ENCODE results near the gene RPL3. TPM values are rescaled to one million over a fixed set of nuclear protein-coding genes. Genes with fewer than 3 reads are reported as not detected.

Gene RPL3
- polyA plus RNA-seq, 1 donor from 2014 or later = 1,527 TPM

- H3K27ac ChIP-seq (ENCODE audit: low read length) = no peak overlapping the region
- no peak overlapping the region for H3K9ac ChIP-seq (ENCODE audit: low read length)
- no peak overlapping the region for H3K4me3 ChIP-seq (ENCODE audit: low read length)
- no peaks in the 10 kb centered on the region for H3K9me3 ChIP-seq (ENCODE audit: low read length)
- H3K79me2 ChIP-seq (replicated peaks; ENCODE audit: insufficient read depth, low read length) = no peaks in the 10 kb centered on the region
- no peaks in the 10 kb centered on the region for H3F3A ChIP-seq (ENCODE audit: insufficient read depth, low read length, poor library complexity, severe bottlenecking)
- no peaks in the 10 kb centered on the region for H3K9me2 ChIP-seq (ENCODE audit: insufficient read depth, low read length)
- H3K27me3 ChIP-seq (ENCODE audit: insufficient read depth, low read depth, low read length) = no peaks in the 10 kb centered on the region
- H2AFZ ChIP-seq (ENCODE audit: low read depth, low read length) = no peak overlapping the region
- no peak for TF ChIP-seq TAF1 (IDR thresholded peaks at IDR 0.05; ENCODE audit: low read depth)
- TF ChIP-seq CTCF (IDR thresholded peaks at IDR 0.05; ENCODE audit: poor library complexity, severe bottlenecking) = no peak
- no peak for TF ChIP-seq POLR2AphosphoS5 (IDR thresholded peaks at IDR 0.05)
- H3K36me3 ChIP-seq (ENCODE audit: insufficient read depth, low read length) = no peaks in the 10 kb centered on the region
- no peaks in the 10 kb centered on the region for H4K20me1 ChIP-seq (ENCODE audit: insufficient read depth)
- H3K4me2 ChIP-seq (ENCODE audit: low read length) = no peak overlapping the region
These were observed 26.8 kb downstream of the RPL3 start for GRCh38 chr22:39292561-39293074.

GRCh38 chr22:39292031-39292462 is 27.4 kb downstream of the RPL3 start:
- Histone ChIP-seq H3K4me3 (ENCODE audit: low read length) (no peak overlapping the region), H4K20me1 (ENCODE audit: insufficient read depth) (no peaks in the 10 kb centered on the region), H3F3A (ENCODE audit: insufficient read depth, low read length, poor library complexity, severe bottlenecking) (no peaks in the 10 kb centered on the region), H3K79me2 (replicated peaks; ENCODE audit: insufficient read depth, low read length) (no peaks in the 10 kb centered on the region), H3K27ac (ENCODE audit: low read length) (no peak overlapping the region), H3K9me3 (ENCODE audit: low read length) (no peaks in the 10 kb centered on the region), H3K9me2 (ENCODE audit: insufficient read depth, low read length) (no peaks in the 10 kb centered on the region), H3K9ac (ENCODE audit: low read length) (no peak overlapping the region), H3K27me3 (ENCODE audit: insufficient read depth, low read depth, low read length) (no peaks in the 10 kb centered on the region), H2AFZ (ENCODE audit: low read depth, low read length) (no peak overlapping the region), H3K36me3 (ENCODE audit: insufficient read depth, low read length) (no peaks in the 10 kb centered on the region), H3K4me2 (ENCODE audit: low read length) (no peak overlapping the region)
- TF ChIP-seq EZH2 (IDR thresholded peaks at IDR 0.05; ENCODE audit: borderline replicate concordance, insufficient read depth, low read length, poor library complexity, severe bottlenecking) (no peak), POLR2AphosphoS5 (IDR thresholded peaks at IDR 0.05) (no peak), CTCF (IDR thresholded peaks at IDR 0.05; ENCODE audit: poor library complexity, severe bottlenecking) (no peak), EP300 (conservative IDR thresholded peaks at IDR 0.05; ENCODE audit: poor library complexity, severe bottlenecking) (no peak), MXI1 (conservative IDR thresholded peaks at IDR 0.05; ENCODE audit: poor library complexity, severe bottlenecking) (no peak), SMC3 (conservative IDR thresholded peaks at IDR 0.05; ENCODE audit: poor library complexity) (no peak), REST (IDR thresholded peaks at IDR 0.05; ENCODE audit: borderline replicate concordance) (no peak), TAF1 (IDR thresholded peaks at IDR 0.05; ENCODE audit: low read depth) (no peak), RAD21 (conservative IDR thresholded peaks at IDR 0.05) (no peak)
